Stimulated activated CD8-positive, alpha-beta memory T cell treated with anti-CD3 and anti-CD28 coated beads, Interleukin-7, amount 100 ng/mL, for 4 hours (primary cell): ENCODE data around the gene NBPF10.
"Not testable (repeated sequence)": the region's sequence is repeated elsewhere in the genome, so short reads cannot be mapped to it uniquely, and the experiment has no call there.

ENCODE experiments used
- DNase-seq, 2 donors: peaks; one replicate each; pipeline ENCODE4 v3.0.0-alpha.2; 2020; ENCODE audit warnings: low read depth in 2 of 2

NBPF10 gene, protein sequence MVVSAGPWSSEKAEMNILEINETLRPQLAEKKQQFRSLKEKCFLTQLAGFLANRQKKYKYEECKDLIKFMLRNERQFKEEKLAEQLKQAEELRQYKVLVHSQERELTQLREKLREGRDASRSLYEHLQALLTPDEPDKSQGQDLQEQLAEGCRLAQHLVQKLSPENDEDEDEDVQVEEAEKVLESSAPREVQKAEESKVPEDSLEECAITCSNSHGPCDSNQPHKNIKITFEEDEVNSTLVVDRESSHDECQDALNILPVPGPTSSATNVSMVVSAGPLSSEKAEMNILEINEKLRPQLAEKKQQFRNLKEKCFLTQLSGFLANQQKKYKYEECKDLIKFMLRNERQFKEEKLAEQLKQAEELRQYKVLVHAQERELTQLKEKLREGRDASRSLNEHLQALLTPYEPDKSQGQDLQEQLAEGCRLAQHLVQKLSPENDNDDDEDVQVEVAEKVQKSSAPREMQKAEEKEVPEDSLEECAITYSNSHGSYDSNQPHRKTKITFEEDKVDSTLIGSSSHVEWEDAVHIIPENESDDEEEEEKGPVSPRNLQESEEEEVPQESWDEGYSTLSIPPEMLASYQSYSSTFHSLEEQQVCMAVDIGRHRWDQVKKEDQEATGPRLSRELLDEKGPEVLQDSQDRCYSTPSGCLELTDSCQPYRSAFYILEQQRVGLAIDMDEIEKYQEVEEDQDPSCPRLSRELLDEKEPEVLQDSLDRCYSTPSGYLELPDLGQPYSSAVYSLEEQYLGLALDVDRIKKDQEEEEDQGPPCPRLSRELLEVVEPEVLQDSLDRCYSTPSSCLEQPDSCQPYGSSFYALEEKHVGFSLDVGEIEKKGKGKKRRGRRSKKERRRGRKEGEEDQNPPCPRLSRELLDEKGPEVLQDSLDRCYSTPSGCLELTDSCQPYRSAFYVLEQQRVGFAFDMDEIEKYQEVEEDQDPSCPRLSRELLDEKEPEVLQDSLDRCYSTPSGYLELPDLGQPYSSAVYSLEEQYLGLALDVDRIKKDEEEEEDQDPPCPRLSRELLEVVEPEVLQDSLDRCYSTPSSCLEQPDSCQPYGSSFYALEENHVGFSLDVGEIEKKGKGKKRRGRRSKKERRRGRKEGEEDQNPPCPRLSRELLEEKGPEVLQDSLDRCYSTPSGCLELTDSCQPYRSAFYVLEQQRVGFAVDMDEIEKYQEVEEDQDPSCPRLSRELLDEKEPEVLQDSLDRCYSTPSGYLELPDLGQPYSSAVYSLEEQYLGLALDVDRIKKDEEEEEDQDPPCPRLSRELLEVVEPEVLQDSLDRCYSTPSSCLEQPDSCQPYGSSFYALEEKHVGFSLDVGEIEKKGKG (N-terminal part only)

GRCh38 chr1:146144465-146144864 is at the start of gene NBPF10:
Gene NBPF10 (minus strand): TSS chr1:146144804. CDS start chr1:146144769, 35 bp downstream.
- not testable (repeated sequence) for DNase-seq

DNA sequence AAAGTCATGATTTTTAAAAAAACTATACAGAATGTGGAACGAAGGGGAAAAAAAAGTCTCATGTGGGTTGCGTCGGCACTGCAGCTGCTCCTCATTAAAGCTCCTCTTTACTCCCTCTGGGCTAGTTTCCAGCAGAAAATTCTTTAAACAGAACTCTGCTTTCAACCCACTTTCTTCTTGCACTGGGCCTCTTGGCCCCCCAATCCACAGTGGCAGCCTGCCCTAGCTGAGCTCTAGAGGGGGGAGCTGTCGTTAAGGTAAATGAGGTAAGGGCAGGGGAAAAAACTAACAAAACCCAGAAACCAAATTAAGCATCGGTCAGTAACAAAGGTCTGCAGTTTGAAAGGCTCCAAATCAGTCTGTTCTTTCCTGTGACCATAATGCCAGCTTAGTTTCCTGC is 29.9 kb upstream of the NBPF10 start:
- DNase-seq = not testable (repeated sequence)

GRCh38 chr1:146167740-146168139 is 23.1 kb upstream of the NBPF10 start:
- DNase-seq = not testable (repeated sequence)

GRCh38 chr1:146167273-146167672 is 22.7 kb upstream of the NBPF10 start:
- not testable (repeated sequence) for DNase-seq
